NOMO-1 treated with DMSO at 0.1 percent for 48 hours (cell line): ENCODE data around the gene OMP.
"Not testable (repeated sequence)": the region's sequence is repeated elsewhere in the genome, so short reads cannot be mapped to it uniquely, and the experiment has no call there.

Source experiments
- DNase-seq: peaks from one replicate; lab custom pipeline; 2025; ENCODE audit not compliant: unreplicated experiment; lab: John Stamatoyannopoulos, UW

Gene OMP

GRCh38 chr11:77086521-77087472 is 15.8 kb upstream of the OMP start:
- no peak for DNase-seq

DNA sequence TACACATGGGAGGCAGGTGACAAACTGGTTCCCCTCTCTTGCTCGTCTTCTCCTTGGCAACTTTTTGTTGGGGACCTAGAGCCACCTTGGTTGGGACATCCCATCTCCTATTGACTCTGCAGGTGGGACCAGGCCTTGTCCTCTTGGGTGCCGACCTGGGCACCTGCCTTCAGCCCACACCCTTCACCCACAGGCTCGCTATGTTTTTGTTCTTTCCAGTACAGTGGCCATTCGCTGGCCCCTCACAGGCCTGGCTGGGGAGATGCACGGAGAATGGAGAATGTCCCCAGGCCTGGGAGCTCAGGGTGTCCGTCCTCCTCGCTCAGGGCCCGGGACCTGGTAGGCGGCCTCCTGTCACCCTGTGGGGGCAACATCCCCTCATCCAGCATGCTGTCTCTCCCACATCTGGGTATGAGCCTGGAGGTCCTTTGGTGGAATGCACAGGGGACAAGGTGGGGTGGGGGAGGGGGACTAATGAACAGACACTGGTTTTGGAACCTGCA is 14.9 kb upstream of the OMP start:
- no peak for DNase-seq

DNA sequence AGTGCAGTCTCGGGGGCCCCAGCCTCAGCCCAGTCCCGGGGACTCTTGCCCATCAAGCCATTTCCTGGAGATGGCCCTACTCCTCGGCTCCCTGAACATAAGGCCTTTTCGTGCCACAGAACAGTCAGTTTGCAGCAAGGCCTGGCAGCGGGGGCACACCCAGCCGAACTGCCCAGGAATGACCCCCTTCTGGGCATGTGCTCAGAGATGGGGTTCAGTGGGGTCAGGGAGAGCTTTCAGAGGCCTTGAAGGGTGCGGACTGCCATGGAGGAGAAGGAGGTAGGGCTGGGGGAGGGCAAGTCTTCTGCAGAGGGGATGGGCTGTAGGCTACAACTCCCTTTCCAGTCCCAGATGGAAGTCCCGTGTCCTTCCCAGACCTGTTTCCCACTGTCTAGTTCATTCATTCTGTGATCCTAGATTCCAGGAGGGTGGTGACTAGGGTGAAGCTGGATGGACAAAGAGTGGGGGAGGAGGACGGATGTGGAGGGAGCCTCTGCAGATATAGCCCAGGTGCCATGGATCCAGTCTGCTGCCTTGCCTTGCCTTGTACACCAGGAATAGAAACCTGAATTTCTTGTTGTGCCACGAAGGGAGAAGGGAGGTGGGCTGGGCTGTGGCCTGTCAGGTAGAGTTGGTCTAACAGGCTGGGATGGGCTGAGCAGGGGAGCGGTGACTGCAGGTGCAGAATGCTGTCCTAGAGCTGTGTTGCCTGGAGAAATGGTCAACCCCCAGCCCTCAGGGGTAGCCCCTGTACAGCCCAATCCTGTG is 14.2 kb upstream of the OMP start:
- no peak for DNase-seq

DNA sequence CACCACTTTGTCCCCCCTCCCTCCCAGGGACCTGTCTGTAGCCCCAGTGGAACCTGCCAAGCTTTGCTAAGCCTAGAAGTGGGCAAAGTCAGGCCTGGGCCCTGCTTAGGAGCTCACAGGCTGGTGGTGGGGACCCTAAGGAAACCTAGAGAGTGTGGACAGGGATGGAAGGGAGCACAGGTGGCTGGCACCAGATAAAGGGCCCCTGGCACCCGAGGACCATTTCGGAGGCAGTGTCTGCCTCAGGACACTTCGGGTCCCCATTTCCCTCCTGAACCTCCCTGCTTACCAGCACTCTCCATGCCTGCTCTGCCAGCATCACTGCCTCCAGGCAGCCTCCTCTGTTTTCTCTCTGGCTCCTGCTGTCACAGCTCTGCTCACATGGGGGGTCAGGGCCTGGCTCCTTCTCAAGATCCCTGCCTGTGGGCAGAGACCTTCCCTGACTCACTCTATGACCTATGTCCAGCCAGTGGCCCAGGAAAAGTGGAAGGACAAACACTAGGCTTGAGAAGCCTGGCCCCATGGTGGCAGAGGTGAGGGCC is 13.6 kb upstream of the OMP start:
- no peak for DNase-seq

GRCh38 chr11:77090046-77090372 is 12.6 kb upstream of the OMP start:
- DNase-seq, result no peak

DNA sequence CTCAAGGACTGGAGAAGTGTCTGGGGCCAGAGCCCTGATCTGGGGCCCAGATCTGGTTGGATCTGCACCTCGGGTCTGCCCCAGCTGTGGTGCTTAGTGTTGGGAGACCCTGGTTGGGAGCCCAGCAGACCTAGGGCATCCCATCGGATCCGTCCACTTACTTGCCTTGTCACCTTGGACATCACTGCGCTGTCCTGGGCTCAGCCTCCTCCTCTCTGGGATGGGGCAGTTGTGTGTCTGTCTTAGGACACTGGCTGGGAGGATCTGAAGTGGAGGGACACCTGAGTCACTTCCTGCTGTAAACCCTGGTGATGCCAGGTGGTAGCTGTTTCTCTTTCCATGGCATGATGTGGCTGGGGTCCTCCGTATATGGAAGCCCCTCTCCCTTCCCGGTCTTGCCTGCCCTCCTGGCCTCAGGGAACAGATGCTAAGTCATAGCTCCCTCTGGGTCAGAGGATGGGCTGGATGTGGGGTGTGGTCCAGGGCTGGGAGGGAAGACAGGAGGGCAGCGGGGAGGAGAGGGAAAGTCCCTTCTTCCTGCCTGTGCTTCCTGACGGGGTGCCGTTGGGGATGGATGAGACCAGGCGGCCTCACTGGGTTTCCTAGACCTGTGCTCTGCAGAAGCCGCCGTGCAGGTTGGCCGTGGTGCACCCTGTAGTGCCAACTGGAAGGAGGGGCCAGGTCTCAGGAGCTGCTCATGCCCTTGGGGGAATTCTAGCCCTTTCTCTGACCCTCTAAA is 12.1 kb upstream of the OMP start:
- no peak for DNase-seq

DNA sequence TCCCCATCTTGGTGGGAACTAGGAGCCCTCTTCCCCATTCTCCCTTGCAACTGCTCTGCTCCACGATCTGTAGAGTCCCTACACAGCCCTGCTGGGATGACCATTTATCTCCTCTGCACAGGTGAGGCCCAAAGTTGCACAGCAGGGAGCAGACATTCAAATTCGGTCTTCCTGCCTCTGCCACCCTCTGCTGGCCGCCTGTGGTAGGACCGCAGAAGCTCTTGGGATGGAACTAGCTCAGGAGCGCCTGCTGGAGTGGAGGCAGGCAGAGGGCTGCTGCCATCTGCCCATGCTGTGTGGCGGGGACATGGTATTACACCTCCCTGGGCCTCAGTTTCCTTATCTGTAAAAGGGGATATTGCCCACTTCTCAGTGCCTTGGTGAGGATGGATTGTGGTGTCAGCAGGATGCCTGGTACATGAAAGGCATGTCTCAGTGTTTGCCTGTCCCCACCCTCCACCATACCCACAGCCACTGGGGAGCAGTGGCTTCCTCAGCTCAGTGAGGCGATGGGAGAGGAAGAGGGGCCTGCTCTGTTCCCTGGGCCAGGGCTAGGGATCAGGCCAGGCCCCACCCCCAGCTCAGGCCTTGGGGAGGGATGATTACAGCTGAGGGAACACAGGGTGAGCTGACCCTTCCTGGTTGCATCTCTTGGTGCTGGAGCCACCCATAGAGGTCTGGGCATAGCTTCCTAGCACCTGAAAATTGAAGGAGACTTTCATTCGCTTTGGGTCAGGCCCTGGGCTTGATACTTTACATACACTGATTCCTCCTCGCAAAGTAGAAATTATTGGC is 11.3 kb upstream of the OMP start:
- DNase-seq, result peak; percentile 62

- DNase-seq, result no peak
Measured at GRCh38 chr11:77092382-77092781, 10.3 kb upstream of the OMP start.

DNA sequence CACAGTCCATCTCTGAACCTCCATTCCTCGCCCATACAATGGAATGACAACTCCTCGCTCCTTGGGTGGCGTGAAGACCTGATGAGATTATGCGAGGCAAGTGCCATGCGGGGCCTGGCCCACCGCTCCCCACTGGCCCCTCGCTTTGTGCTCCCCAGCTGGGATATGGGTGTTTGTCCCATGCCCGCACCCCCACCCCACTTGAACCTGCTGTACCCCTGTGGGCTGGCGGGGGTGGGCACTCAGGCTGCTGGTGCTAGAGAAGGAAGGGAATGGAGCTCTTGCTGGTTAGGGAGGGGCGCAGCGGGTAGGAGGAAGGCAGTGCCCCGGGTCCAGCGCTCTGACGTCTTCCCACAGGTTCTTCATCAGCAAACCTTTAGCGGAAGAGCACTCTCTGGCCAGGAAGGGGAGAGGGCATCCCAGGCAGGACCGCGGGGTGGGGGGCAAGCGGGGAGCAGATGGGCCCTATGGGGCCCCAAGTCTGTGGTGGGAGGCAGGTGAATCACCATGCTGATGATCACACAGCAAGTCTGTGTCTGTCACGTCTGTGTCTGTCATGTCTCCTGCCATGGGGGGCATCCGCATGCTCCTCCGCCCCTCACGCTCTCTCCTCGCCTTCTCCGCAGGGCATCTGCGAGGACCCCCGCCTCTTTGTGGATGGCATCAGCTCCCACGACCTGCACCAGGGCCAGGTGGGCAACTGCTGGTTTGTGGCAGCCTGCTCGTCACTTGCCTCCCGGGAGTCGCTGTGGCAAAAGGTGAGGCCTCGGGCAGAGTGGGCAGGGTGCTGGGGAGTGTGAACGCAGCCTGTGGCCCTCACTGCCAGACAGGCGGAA is 9.4 kb upstream of the OMP start:
- no peak for DNase-seq

DNA sequence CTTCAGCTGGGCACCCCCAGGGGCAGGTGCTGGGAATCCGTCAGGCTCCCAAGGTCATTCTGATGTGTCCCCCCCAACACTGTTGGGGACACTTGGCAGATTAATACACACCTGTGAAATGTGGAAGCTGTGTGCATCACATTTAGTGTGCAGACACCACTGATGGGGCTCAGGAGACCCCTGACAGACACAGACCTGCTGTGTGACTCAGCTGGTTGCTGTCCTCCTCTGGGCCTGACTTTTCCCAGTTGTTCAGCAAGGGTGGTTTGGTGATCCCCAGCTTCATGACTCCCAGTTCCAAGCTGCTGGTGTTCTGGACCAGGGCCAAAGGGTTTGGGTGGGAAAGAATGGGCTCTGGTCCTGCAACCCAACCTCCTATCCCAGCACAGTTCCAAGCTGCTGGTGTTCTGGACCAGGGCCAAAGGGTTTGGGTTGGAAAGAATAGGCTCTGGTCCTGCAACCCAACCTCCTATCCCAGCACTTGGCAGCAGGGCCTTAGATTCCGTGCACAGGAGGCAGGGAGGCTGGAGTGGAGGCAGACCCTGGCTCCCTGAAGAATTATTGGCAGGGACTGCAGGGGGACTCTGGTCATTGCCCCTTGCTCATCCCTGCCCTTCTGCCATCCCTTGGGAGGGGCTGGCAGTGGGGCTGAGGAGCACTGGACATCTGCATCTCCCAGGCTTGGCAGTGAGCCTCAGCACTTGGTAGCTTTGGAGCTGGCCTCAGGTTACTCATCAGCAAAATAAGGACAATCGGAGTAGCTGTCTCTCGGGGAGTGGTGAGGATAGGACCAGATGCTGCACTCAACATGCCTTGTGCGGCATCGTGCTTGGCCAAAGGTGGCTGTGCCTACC is 8.4 kb upstream of the OMP start:
- DNase-seq, result no peak

- no peak for DNase-seq
Measured at GRCh38 chr11:77094841-77095365, 7.7 kb upstream of the OMP start.

GRCh38 chr11:77095551-77096490 is 6.8 kb upstream of the OMP start:
- DNase-seq, result no peak

DNA sequence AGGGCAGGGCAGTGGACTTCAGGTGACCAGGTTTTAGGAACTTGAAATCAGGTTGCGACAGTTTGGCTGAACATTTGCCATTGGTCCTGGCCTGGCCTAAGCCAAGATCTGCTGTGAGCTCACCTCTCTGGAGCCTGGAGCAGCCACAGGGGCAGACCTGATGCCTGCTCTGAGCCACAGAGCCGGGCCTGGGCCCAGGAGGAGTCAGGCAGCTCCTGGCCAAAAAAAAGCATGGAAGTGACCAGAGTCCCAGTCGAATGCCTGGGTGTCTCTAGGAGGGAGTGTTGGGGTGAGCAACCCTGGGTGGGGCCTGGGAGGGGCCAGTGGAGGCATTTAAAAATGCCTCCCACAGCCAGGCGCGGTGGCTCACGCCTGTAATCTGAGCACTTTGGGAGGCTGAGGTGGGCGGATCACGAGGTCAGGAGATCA is 6.0 kb upstream of the OMP start:
- DNase-seq, result no peak

DNA sequence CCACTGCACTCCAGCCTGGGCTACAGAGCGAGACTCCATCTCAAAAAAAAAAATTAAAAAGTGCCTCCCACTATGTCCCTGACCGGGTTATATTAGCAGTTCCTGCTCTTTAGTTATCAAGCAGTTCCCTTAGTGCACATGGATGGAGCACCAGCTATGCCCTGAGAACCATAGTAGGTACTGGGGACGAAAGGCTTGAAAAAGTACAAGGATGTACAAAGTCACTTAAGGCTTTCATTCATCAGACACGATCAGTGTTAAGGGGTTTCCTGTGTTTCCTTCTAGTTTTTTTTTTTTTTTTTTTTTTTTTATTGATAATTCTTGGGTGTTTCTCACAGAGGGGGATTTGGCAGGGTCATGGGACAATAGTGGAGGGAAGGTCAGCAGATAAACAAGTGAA is 5.5 kb upstream of the OMP start:
- not testable (repeated sequence) for DNase-seq

DNA sequence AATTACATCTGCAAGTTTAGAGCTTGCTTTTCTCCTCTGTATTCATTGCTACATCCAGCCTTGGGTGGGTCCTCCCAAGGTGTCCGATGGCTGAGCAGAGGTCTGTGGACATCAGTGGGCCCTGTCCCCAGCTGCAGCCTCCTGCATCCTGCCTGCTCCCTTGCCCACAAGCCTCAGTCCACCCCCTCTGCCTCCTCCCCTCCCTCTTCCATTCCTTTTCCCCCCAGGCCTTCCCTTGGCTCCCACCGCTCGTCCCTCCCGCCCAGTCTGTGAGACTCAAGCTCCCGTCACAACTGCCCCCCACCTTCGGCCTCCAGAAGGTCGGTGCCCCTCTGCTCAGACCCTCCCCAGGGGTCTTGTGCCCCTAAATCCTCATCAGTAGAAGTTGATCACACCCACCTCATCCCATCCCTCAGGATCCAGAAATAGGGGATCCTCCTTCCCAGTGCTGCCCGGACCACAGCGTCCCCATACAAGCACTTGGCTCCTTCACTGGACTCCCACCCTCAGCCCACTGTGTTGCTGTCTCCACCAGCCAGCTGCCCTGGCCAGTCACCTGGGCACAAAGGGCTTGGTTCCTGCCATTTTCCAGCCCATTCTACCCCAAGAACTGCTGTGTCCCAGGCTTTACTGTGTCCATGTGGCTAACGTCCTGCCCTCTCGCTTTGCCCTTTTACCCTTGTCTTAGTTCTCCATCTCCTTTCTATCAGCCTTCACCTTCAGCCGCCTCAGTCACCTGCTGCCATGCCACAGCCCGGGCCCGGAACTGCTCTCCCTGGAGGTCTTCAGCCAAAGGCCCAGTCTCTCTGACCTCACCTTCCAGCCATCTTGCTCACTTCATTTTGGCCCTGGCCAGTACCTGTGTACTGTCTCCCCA is 2.2 kb upstream of the OMP start:
- no peak for DNase-seq

DNA sequence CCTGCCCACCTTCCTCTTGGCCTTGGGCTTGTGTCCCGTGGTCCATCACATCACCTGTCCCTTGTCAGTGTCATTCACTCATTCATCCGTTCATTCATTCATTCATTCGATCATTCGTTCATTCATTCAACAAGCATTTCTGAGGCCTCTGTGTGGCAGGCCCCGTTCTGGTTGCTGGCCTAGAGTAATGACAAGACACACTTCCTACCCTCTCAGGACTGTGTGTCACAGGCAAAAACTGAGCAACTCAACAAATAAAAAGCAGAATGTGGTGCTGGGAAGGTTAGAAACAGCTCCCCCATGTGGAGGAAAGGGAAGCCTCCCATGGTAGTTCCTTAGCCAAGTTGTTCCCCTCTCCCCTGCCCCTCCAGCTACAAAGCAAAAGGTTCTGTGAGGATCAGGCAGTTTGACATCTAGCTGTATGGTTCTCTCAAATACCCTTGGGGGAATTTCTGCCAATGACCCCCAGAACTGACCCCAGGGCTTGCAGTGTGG is 1.6 kb upstream of the OMP start:
- DNase-seq, result peak; percentile 40
